Measurements from ENCODE around the gene ACTL6B. TPM values are rescaled to one million over a fixed set of nuclear protein-coding genes. Genes with fewer than 3 reads are reported as not detected.

Gene ACTL6B
- total and polyA plus RNA-seq, 4 donors, result not detected

GRCh38 chr7:100685631-100686145 is 29.4 kb upstream of the ACTL6B start:
- Histone ChIP-seq H3K4me1 (ENCODE audit: control insufficient read depth in 4 of 4, insufficient read depth in 4 of 4, low read length in 3 of 4) (peaks cover 0 to 7% (median 0%) of the 10 kb centered on the region in 4 donors), H3K4me3 (ENCODE audit: low read depth in 1 of 3, low read length in 3 of 3) (no peak overlapping the region), H3K27ac (ENCODE audit: low read depth in 1 of 2, low read length in 2 of 2) (no peak overlapping the region), H3K9me3 (ENCODE audit: control insufficient read depth in 4 of 4, low read length in 3 of 4) (no peaks in the 10 kb centered on the region), H3K9ac (ENCODE audit: low read depth in 1 of 2, low read length in 2 of 2) (no peak overlapping the region), H3K36me3 (ENCODE audit: control insufficient read depth in 4 of 4, insufficient read depth in 3 of 4, low read depth in 1 of 4, low read length in 3 of 4) (peaks cover 0 to 58% (median 35%) of the 10 kb centered on the region in 4 donors), H3K27me3 (ENCODE audit: control insufficient read depth in 4 of 4, insufficient read depth in 4 of 4, low read length in 3 of 4) (no peaks in the 10 kb centered on the region)
- no peak for TF ChIP-seq CTCF (IDR thresholded peaks at IDR 0.05; ENCODE audit: low read depth, low read length, missing input control)
- TF ChIP-seq ZBTB33 (IDR thresholded peaks at IDR 0.05), result no peak
- TF ChIP-seq TAF1 (conservative IDR thresholded peaks at IDR 0.05), result no peak
- no peak for TF ChIP-seq RXRA (IDR thresholded peaks at IDR 0.05)
- TF ChIP-seq, protein P1, sequence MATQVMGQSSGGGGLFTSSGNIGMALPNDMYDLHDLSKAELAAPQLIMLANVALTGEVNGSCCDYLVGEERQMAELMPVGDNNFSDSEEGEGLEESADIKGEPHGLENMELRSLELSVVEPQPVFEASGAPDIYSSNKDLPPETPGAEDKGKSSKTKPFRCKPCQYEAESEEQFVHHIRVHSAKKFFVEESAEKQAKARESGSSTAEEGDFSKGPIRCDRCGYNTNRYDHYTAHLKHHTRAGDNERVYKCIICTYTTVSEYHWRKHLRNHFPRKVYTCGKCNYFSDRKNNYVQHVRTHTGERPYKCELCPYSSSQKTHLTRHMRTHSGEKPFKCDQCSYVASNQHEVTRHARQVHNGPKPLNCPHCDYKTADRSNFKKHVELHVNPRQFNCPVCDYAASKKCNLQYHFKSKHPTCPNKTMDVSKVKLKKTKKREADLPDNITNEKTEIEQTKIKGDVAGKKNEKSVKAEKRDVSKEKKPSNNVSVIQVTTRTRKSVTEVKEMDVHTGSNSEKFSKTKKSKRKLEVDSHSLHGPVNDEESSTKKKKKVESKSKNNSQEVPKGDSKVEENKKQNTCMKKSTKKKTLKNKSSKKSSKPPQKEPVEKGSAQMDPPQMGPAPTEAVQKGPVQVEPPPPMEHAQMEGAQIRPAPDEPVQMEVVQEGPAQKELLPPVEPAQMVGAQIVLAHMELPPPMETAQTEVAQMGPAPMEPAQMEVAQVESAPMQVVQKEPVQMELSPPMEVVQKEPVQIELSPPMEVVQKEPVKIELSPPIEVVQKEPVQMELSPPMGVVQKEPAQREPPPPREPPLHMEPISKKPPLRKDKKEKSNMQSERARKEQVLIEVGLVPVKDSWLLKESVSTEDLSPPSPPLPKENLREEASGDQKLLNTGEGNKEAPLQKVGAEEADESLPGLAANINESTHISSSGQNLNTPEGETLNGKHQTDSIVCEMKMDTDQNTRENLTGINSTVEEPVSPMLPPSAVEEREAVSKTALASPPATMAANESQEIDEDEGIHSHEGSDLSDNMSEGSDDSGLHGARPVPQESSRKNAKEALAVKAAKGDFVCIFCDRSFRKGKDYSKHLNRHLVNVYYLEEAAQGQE (IDR thresholded peaks at IDR 0.05), result no peak
- TF ChIP-seq RAD21 (IDR thresholded peaks at IDR 0.05), result no peak
- DNase-seq (ENCODE audit: low spot score), result no peak
- WGBS, result 92% methylated on average over 17 of the region's 17 CpGs

DNA sequence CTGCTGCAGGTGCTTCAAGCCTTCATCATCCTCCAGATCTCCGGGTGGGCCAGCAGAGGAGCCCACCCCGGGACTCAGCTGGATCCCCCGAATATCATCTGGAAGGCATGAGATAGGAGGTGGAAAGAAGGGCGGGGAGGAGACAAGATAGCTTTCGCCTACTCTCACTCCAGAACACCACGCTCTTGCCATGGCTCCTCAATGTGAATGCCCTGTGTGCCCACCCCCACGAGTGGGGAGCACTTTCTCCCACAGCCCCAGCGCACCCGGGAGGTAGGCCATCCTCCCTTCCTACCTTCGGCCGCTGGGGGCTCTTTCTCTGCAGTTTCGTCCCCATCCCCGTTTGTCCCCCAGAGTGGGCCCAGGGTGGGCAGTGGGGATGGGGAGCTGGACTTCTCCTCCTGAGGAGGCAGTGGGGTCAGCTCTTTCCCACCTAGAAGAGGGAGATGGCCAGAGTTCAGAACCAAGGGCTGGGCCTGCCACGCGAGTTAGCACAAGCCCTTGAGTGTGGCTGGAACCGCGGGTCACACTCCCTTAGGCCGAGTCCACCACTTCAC is 28.9 kb upstream of the ACTL6B start:
- no peak overlapping the region for H3K27ac ChIP-seq (ENCODE audit: low read depth in 1 of 2, low read length in 2 of 2)
- 94% methylated on average over 18 of the region's 18 CpGs for WGBS
- no peaks in the 10 kb centered on the region for H3K9me3 ChIP-seq (ENCODE audit: control insufficient read depth in 4 of 4, low read length in 3 of 4)
- no peaks in the 10 kb centered on the region for H3K27me3 ChIP-seq (ENCODE audit: control insufficient read depth in 4 of 4, insufficient read depth in 4 of 4, low read length in 3 of 4)
- H3K4me1 ChIP-seq (ENCODE audit: control insufficient read depth in 4 of 4, insufficient read depth in 4 of 4, low read length in 3 of 4), result peaks cover 0 to 6% (median 0%) of the 10 kb centered on the region in 4 donors
- no peak overlapping the region for H3K4me3 ChIP-seq (ENCODE audit: low read depth in 1 of 3, low read length in 3 of 3)
- DNase-seq (ENCODE audit: low spot score), result no peak
- peaks cover 0 to 59% (median 35%) of the 10 kb centered on the region in 4 donors for H3K36me3 ChIP-seq (ENCODE audit: control insufficient read depth in 4 of 4, insufficient read depth in 3 of 4, low read depth in 1 of 4, low read length in 3 of 4)
- no peak overlapping the region for H3K9ac ChIP-seq (ENCODE audit: low read depth in 1 of 2, low read length in 2 of 2)
- no peak for TF ChIP-seq HNF4G (IDR thresholded peaks at IDR 0.05)

DNA sequence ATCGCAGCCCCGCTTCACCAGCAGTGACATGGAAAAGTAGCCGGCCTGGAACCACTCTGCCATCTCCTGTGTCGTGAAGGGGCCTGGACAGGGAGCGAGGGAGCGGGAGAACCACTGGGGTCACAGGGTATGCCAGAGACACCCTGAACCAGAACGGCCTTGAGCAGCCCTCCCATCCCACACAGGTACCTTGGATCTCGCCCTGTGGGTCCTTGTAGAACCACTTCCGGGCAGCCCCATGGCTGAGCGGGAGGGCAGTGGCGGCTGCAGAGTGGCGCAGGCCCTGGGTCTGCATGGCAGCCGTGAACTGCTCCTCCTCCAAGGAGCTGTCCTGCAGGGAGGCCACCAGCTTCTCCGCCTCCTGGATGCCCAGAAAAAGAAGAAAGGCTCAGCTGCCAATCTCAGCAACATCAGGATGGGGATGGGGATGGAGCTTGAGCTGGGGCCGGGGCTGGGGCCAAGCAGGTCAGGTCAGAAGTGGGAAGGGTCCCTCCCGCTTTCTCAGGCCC is 28.3 kb upstream of the ACTL6B start:
- Histone ChIP-seq H3K4me3 (ENCODE audit: low read depth in 1 of 3, low read length in 3 of 3) (no peak overlapping the region), H3K27me3 (ENCODE audit: control insufficient read depth in 4 of 4, insufficient read depth in 4 of 4, low read length in 3 of 4) (no peaks in the 10 kb centered on the region), H3K27ac (ENCODE audit: low read depth in 1 of 2, low read length in 2 of 2) (no peak overlapping the region), H3K9ac (ENCODE audit: low read depth in 1 of 2, low read length in 2 of 2) (no peak overlapping the region), H3K4me1 (ENCODE audit: control insufficient read depth in 4 of 4, insufficient read depth in 4 of 4, low read length in 3 of 4) (peaks cover 0 to 5% (median 2%) of the 10 kb centered on the region in 4 donors), H3K9me3 (ENCODE audit: control insufficient read depth in 4 of 4, low read length in 3 of 4) (no peaks in the 10 kb centered on the region), H3K36me3 (ENCODE audit: control insufficient read depth in 4 of 4, insufficient read depth in 3 of 4, low read depth in 1 of 4, low read length in 3 of 4) (peaks cover 0 to 60% (median 35%) of the 10 kb centered on the region in 4 donors)
- 96% methylated on average over 16 of the region's 16 CpGs for WGBS
- no peak for DNase-seq (ENCODE audit: low spot score)
- TF ChIP-seq TAF1 (conservative IDR thresholded peaks at IDR 0.05), result no peak
- TF ChIP-seq RAD21 (IDR thresholded peaks at IDR 0.05), result no peak
- no peak for TF ChIP-seq GABPA (IDR thresholded peaks at IDR 0.05 in 1 of 2, conservative IDR thresholded peaks at IDR 0.05 in 1 of 2)
- no peak for TF ChIP-seq CTCF (IDR thresholded peaks at IDR 0.05; ENCODE audit: low read depth, low read length, missing input control)
- no peak for TF ChIP-seq ZBTB33 (IDR thresholded peaks at IDR 0.05)
- TF ChIP-seq FOXA1 (IDR thresholded peaks at IDR 0.05), result no peak
- TF ChIP-seq, protein P2, sequence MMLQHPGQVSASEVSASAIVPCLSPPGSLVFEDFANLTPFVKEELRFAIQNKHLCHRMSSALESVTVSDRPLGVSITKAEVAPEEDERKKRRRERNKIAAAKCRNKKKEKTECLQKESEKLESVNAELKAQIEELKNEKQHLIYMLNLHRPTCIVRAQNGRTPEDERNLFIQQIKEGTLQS (IDR thresholded peaks at IDR 0.05), result no peak
- TF ChIP-seq, protein P3, sequence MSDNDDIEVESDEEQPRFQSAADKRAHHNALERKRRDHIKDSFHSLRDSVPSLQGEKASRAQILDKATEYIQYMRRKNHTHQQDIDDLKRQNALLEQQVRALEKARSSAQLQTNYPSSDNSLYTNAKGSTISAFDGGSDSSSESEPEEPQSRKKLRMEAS (IDR thresholded peaks at IDR 0.05), result no peak
- TF ChIP-seq YY1 (IDR thresholded peaks at IDR 0.05), result no peak

All from liver (tissue), 9 donors.